ENCODE results near the gene MCC. TPM values are rescaled to one million over a fixed set of nuclear protein-coding genes. Genes with fewer than 3 reads are reported as not detected.
A peak's percentile ranks its signal among the peaks of the same experiment; 100 is the strongest.

Gene MCC
- total RNA-seq, 3 donors from 2014 or later = 1.2 to 2.9 (median 2.5) TPM

GRCh38 chr5:113061846-113062780, 426.1 kb downstream of the MCC start:
- Mint-ChIP-seq H3K36me3 (ENCODE audit: insufficient read depth) (no peaks in the 10 kb centered on the region), H3K9me3 (no peaks in the 10 kb centered on the region), H3K27me3 (ENCODE audit: low read depth) (no peaks in the 10 kb centered on the region), H3K4me1 (ENCODE audit: low read depth) (peaks cover 32% of the 10 kb centered on the region), H3K4me3 (peak overlapping the region; percentile 24)
- DNase-seq (no peak), ATAC-seq (peak in 1 of 2 donors; percentile 39)

GRCh38 chr5:113060408-113061025, 427.7 kb downstream of the MCC start:
- Mint-ChIP-seq H3K36me3 (ENCODE audit: insufficient read depth) (peaks cover 5% of the 10 kb centered on the region), H3K4me1 (ENCODE audit: low read depth) (peaks cover 32% of the 10 kb centered on the region), H3K4me3 (no peak overlapping the region)

GRCh38 chr5:113059232-113060040, 428.8 kb downstream of the MCC start:
- DNase-seq (no peak), ATAC-seq (no peak)
- Mint-ChIP-seq H3K9me3 (no peaks in the 10 kb centered on the region), H3K36me3 (ENCODE audit: insufficient read depth) (peaks cover 5% of the 10 kb centered on the region), H3K4me1 (ENCODE audit: low read depth) (peaks cover 28% of the 10 kb centered on the region), H3K27me3 (ENCODE audit: low read depth) (no peaks in the 10 kb centered on the region), H3K4me3 (no peak overlapping the region)

More at GRCh38 chr5:113060408-113061025, 427.7 kb downstream of the MCC start:
- no peaks in the 10 kb centered on the region for H3K9me3 Mint-ChIP-seq
- ATAC-seq (no peak), DNase-seq (no peak)
- no peaks in the 10 kb centered on the region for H3K27me3 Mint-ChIP-seq (ENCODE audit: low read depth)

- H3K4me3 Mint-ChIP-seq = no peak overlapping the region
- H3K9me3 Mint-ChIP-seq = no peaks in the 10 kb centered on the region
- no peak for DNase-seq
- no peaks in the 10 kb centered on the region for H3K27me3 Mint-ChIP-seq (ENCODE audit: low read depth)
- peaks cover 26% of the 10 kb centered on the region for H3K4me1 Mint-ChIP-seq (ENCODE audit: low read depth)
- no peak for ATAC-seq
- H3K36me3 Mint-ChIP-seq (ENCODE audit: insufficient read depth) = peaks cover 5% of the 10 kb centered on the region
Measured at GRCh38 chr5:113058706-113059226, 429.5 kb downstream of the MCC start.

GRCh38 chr5:113058269-113058668, 430.0 kb downstream of the MCC start:
- Mint-ChIP-seq H3K27me3 (ENCODE audit: low read depth) (no peaks in the 10 kb centered on the region), H3K9me3 (no peaks in the 10 kb centered on the region), H3K36me3 (ENCODE audit: insufficient read depth) (peaks cover 5% of the 10 kb centered on the region), H3K4me1 (ENCODE audit: low read depth) (peaks cover 22% of the 10 kb centered on the region), H3K4me3 (no peak overlapping the region)
- no peak for ATAC-seq
- no peak for DNase-seq

- Mint-ChIP-seq H3K9me3 (no peaks in the 10 kb centered on the region), H3K36me3 (ENCODE audit: insufficient read depth) (peaks cover 5% of the 10 kb centered on the region), H3K27me3 (ENCODE audit: low read depth) (no peaks in the 10 kb centered on the region), H3K4me3 (no peak overlapping the region), H3K4me1 (ENCODE audit: low read depth) (peaks cover 16% of the 10 kb centered on the region)
- ATAC-seq = no peak
- DNase-seq = no peak
Measured at GRCh38 chr5:113057557-113057984, 430.7 kb downstream of the MCC start.

- Mint-ChIP-seq H3K4me1 (ENCODE audit: low read depth) (peaks cover 10% of the 10 kb centered on the region), H3K36me3 (ENCODE audit: insufficient read depth) (peaks cover 5% of the 10 kb centered on the region), H3K9me3 (no peaks in the 10 kb centered on the region), H3K27me3 (ENCODE audit: low read depth) (no peaks in the 10 kb centered on the region), H3K4me3 (no peak overlapping the region)
- ATAC-seq (no peak), DNase-seq (no peak)
Measured at GRCh38 chr5:113056988-113057387, 431.3 kb downstream of the MCC start.

GRCh38 chr5:113054899-113055298, 433.4 kb downstream of the MCC start:
- H3K27me3 Mint-ChIP-seq (ENCODE audit: low read depth) = no peaks in the 10 kb centered on the region
- peaks cover 5% of the 10 kb centered on the region for H3K36me3 Mint-ChIP-seq (ENCODE audit: insufficient read depth)
- no peak for DNase-seq
- peaks cover 7% of the 10 kb centered on the region for H3K4me1 Mint-ChIP-seq (ENCODE audit: low read depth)
- no peaks in the 10 kb centered on the region for H3K9me3 Mint-ChIP-seq
- ATAC-seq = no peak
- H3K4me3 Mint-ChIP-seq = no peak overlapping the region

GRCh38 chr5:113053511-113053995, 434.7 kb downstream of the MCC start:
- H3K27me3 Mint-ChIP-seq (ENCODE audit: low read depth) = no peaks in the 10 kb centered on the region
- H3K36me3 Mint-ChIP-seq (ENCODE audit: insufficient read depth) = peaks cover 5% of the 10 kb centered on the region
- DNase-seq (no peak), ATAC-seq (no peak)
- H3K4me3 Mint-ChIP-seq = no peak overlapping the region
- peaks cover 4% of the 10 kb centered on the region for H3K4me1 Mint-ChIP-seq (ENCODE audit: low read depth)
- H3K9me3 Mint-ChIP-seq = no peaks in the 10 kb centered on the region

- Mint-ChIP-seq H3K27me3 (ENCODE audit: low read depth) (no peaks in the 10 kb centered on the region), H3K9me3 (no peaks in the 10 kb centered on the region), H3K36me3 (ENCODE audit: insufficient read depth) (peaks cover 5% of the 10 kb centered on the region), H3K4me1 (ENCODE audit: low read depth) (peaks cover 4% of the 10 kb centered on the region), H3K4me3 (no peak overlapping the region)
- no peak for DNase-seq
- ATAC-seq = no peak
Measured at GRCh38 chr5:113052041-113052795, 436.0 kb downstream of the MCC start.

GRCh38 chr5:113050721-113051382, 437.4 kb downstream of the MCC start:
- no peak overlapping the region for H3K4me3 Mint-ChIP-seq
- peak; percentile 62 to 83 for ATAC-seq

GRCh38 chr5:113048931-113049330, 439.3 kb downstream of the MCC start:
- no peaks in the 10 kb centered on the region for H3K36me3 Mint-ChIP-seq (ENCODE audit: insufficient read depth)
- H3K9me3 Mint-ChIP-seq = no peaks in the 10 kb centered on the region
- H3K27me3 Mint-ChIP-seq (ENCODE audit: low read depth) = no peaks in the 10 kb centered on the region
- no peak overlapping the region for H3K4me3 Mint-ChIP-seq
- DNase-seq (no peak), ATAC-seq (no peak)
- peaks cover 4% of the 10 kb centered on the region for H3K4me1 Mint-ChIP-seq (ENCODE audit: low read depth)

More at GRCh38 chr5:113050721-113051382, 437.4 kb downstream of the MCC start:
- no peaks in the 10 kb centered on the region for H3K36me3 Mint-ChIP-seq (ENCODE audit: insufficient read depth)
- DNase-seq = no peak
- no peaks in the 10 kb centered on the region for H3K27me3 Mint-ChIP-seq (ENCODE audit: low read depth)
- no peaks in the 10 kb centered on the region for H3K9me3 Mint-ChIP-seq
- peaks cover 4% of the 10 kb centered on the region for H3K4me1 Mint-ChIP-seq (ENCODE audit: low read depth)
